GM20431 (cell line): Measurements from ENCODE around the gene MRPL14.

Experiments
- in situ Hi-C: fragments of 300-500 bp; cut with MseI, MboI; formaldehyde crosslinking; loops from one replicate; pipeline ENCODE4 v1.15.0; 2020; ENCODE audit warnings: low sequenced_read_pairs; ENCODE audit not compliant: unreplicated experiment

Gene MRPL14

DNA sequence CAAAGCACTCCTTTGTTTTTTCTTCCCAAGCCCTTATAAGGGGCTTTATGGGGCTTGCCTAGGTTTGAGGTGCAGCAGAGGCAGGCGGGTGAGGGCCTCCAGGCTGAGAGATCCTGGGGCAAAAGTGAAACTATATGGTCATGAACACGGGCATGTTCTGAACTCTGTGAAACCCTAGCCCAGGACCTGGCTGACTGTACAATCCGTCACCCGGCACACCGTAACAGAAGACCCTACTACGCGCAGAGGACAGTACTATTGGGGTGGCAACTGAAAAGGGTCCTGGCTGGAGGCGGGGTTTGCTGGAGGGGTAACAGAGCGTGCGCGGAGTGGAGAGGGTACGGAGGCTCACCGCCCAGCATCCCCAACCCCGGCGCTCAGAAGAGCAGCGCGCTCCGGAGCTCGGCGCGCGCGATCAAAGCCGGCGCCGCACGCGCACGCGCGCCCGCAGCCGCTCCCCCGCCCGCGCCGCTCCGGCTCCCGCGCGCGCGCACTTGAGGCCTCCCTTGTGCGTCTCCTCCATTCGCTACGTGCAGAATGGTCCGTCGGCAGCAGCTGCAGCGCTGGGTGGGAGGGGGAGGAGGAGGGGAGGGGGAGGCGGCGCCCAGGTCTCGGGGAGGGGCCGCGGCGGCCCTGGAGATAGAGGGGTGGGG lies 54.2 kb downstream of the MRPL14 start:
- in situ Hi-C loops, result loop anchor here (10.0 kb wide), 1 partner anchor 308 kb away; no protein-coding TSS in a partner anchor

DNA sequence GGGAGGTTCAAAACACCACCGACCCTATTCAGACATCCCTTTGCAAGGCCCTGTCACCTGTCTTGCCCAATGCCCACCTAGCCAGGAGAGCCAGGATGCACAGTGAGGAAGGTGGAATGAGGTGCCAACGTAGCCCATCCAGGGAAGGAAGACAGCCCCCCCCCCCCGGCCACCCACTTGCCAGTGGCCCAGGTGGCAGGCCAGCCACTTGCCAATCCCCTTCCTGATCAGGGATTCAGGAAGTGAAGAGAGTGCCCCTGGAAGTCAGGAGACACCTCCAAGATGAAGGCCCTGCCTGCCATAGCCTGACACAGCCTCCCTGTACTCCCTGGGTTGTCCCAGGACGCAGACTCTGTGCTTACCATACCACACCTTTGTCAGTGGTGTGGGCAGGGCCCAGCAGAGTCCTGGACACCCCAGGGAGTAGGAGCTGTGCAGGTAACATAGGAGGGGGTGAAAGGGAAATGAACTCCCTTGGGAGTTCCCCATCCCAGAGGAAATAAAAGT lies 54.7 kb downstream of the MRPL14 start:
- in situ Hi-C loops, result loop anchor here (10.0 kb wide), 1 partner anchor 308 kb away; no protein-coding TSS in a partner anchor

DNA sequence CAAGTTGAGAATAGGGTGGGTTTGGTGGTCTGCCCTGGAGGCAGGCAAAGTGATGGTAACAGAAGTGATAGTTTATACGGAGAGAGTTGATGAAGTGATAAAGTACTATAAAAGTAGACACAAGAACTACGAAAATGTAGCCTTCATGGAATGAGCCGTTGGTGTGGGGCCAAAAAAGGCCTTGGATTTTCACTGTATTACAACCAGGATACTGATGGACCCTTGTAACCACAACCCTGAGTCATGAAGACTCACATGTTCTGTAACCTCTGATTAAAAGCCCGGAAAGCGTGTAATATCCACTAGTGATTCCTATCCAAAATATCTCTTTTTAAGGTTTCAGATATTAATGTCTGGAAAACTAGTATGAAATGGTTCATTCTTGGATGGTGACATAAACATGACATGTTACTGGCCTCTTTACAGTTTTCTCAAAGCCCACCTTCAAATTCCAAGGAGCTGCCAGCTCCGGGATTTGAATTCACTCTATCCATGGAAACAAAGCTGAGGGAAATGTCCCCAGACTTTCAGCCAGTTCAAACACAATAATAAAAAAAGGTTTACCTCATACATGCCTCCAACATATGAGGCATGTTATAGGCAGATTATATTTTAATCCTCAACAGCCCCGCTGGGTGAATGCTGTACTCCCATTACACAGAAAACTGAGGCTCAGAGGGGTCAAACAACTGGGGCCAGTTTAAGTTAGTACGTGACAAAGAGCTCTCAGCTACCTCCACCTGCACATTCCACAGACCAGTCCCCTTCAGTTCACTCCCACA lies 55.4 kb downstream of the MRPL14 start:
- in situ Hi-C loops, result loop anchor here (10.0 kb wide), 1 partner anchor 307 kb away; no protein-coding TSS in a partner anchor

DNA sequence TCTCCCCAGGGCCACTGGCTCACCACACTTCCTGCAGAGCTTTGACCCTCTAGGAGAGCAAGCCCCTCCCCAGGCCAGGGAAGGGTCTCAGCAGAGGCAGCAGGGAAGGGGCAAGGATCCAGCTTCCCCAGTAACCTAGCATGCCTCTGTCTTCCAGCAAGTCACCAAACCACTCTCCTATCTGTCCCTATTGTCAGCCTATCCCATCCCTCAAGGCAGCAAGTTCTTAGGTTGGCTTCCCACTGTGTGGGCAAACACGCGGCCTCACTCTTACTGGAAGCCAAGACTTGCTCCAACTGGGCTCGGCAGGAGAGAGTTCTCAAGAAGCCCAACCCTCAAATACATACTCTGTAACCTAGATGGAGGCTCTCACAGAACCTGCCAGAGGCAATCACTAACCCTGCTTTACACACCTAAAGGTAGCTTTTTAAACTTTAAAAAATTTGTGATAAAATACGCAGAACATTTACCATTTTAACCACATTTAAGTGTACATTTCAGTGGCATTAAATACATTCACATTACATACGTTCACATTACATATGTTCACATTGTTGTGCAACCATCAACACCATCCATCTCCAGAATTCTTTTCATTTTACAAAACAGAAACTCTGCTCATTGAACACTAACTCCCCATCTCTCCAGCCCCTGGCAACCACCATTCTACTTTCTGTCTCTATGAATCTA lies 58.5 kb downstream of the MRPL14 start:
- in situ Hi-C loops, result no loop called here

DNA sequence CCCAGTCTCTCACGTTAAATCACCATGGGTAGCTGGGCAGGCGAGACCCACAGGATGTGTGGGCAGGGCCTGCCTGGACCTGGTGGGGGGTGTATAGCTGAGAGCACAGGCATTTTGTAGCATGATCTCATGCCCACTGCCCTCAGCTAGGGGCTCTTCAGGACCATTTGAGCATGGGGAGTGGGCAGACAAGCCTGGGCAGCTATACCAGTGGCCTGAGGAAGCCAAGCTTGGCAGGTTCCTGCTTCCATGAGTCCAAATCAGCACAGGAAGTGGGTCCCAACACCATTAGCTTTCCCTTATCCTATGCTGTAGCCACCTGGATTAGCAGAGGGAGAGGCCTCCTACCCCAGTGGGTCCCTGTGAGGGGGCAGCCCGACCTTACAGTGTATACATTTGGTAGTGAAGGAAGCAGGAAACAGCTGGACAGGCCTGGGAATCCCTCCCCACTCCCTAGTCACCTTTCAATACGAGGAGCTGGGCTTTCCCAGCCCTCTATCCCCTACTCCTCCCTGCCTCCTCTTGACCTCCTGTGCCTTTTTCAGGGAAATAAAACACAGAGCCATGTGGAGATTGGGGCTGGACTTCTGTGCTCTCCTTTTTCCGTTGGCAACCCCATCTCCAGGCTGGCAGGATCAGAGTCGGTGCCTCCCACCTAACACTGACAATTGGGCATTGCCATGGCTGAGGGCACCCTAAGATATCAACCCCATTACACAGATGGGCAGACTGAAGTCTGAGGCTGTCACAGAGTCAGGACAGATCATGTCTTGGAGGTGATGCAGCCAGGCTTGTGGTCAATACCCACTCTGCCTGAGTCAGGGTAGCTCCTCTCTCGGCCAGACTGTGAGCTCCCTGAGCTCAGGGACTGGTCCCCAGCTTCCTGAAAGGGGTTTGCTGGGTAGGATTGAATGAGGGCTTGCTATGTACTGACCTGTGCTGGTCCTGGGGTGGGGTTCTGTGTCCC lies 59.8 kb downstream of the MRPL14 start:
- in situ Hi-C loops, result no loop called here

DNA sequence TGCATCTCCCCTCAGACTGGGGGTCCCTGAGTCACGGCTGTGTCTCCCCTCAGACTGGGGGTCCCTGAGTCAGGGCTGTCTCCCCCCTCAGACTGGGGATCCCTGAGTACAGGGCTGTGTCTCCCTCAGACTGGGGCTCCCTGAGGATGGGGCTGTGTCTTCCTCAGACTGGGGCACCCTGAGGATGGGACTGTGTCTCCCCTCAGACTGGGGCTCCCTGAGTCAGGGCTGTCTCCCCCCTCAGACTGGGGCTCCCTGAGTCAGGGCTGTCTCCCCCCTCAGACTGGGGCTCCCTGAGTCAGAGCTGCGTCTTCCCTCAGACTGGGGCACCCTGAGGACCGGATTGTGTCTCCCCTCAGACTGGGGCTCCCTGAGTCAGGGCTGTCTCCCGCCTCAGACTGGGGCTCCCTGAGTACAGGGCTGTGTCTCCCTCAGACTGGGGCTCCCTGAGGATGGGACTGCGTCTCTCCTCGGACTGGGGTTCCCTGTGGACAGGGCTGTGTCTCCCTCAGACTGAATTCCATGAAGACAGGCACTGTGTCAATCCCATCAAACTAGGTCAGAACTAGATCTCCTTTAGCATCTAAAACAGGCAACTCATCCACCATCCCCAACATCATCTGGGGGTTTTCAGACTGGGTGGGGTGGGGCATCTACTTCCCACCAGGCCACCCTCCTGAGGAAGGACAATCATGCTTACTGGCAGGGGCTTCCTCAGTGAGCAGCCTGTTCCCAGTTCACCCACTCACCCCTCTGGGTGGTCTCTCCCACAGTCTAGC lies 60.7 kb downstream of the MRPL14 start:
- in situ Hi-C loops, result no loop called here

DNA sequence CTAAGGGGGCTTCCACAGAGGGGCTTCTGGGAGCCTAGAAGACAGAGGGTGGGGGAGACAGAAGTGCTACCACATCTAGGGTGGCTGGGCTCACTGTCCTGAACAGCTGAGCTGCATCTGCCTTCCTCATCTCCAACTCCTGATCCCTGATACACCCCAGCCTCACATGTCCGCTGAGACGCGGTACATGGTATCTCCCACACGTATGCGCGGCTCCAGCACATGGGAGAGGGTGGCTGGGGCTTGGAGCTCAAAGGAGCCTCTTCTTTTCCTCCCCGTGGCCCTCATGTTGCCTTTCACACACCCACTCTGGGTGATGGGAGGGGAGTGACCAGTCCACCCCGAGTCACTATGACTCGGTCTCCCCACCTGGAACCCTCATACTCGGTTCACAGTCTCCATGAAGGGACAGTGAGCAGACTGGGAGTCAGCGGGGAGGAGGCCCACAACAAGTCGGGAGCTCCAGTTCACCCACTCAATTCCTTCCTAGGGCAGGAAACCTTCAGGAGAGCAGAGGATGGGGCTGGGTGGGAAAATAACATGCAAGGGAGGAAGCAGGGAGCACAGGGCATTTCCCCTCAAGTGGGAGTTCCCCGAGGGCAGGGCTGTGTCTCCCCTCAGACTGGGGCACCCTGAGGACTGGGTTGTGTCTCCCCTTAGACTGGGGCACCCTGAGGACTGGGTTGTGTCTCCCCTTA lies 61.7 kb downstream of the MRPL14 start:
- in situ Hi-C loops, result no loop called here

DNA sequence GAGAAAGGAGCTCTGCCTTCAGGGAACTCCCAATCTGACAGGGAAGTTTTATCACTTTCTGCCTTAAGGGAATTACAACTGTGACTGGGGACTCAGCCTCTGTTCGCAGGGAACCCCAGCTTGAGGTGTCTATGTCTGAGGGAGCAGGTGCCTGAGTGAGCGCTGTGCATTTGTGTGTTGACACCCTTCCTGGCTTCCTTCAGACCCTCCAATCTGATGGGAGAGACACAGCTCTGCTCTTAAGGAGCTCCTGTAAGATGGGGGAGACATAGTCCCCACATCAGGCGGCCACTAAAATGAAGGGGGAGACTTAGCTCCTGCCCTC lies 62.3 kb downstream of the MRPL14 start:
- in situ Hi-C loops, result no loop called here

DNA sequence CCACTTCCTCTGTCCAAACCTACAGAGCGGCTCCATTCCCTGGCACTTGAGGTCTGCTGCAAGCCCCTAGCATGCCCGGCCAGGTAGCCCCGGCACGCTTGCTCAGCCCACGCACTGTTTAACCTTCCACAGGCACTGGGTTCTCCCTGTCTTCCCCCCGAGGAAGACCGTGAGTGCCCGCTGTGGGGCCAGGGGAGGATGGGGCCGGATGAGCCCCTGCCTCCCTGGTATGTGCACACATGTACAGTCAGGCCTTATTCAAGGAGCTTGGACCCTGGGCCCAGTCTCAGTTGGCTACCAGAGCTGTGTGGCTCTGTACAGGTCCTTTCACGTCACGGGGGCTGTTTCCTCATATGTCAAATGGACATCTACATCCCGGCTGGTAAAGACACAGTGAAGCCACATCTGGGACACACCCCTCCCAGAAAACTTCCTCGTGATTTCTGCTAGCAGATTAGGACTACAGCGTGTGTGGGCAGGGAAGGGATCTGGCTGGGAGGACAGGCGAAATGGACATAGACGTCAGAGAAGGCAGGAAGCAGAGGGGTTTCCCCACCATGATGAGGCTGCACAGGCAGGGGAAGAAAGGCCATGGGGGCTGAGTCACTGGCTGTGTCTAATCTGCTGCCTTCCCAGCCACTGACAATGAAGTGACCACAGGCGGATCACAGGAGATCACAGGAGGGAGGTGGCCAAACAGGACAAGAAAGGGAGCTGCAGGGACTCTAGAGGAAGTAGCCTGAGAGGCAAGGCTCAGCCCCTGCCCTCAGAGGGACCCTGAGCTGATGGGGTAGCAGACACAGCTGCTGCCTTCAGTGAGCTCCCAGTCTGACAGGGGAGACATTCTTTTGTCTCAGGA lies 62.9 kb downstream of the MRPL14 start:
- in situ Hi-C loops, result no loop called here

DNA sequence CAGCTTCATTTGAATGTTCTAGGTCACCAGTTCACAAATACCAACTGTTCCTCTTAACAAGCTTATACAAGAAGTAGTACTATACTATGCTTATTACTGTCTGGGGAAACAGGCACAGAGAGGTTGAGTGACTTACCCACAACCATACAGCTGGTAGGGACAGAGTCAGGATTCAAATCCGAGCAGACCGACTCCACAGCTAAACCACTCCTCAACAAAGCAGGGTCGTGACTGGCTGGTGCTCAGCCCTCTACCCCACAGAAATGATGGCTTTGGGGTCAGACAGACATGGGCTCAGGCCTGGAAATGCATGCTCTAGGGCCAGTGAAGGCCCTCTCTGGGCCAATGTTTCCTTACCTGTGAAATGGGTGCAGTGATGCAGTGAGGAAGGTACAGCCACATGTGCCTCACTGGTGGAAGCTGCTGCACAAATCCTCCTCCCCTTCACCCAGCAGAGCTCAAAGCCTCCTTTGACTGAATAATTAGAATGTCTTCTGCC lies 63.6 kb downstream of the MRPL14 start:
- in situ Hi-C loops, result no loop called here
